HG02840 (cell line): ENCODE data around the gene DHRS7B.
A peak's percentile ranks its signal among the peaks of the same experiment; 100 is the strongest.
"Not testable (repeated sequence)": the region's sequence is repeated elsewhere in the genome, so short reads cannot be mapped to it uniquely, and the experiment has no call there.

Experiments
- ATAC-seq: cut with Tn5 transposase; IDR thresholded peaks from one replicate; pipeline ENCODE4 v1.9.1; 2021; ENCODE audit warnings: mild to moderate bottlenecking, moderate library complexity, moderate number of reproducible peaks; ENCODE audit not compliant: unreplicated experiment, low FRiP score

Gene DHRS7B

GRCh38 chr17:21126645-21127508 is at the start of gene DHRS7B:
Gene DHRS7B (plus strand): TSS chr17:21126964. CDS start chr17:21126972, 8 bp downstream.
- ATAC-seq, result peak; percentile 91

- ATAC-seq, result no peak
Measured at GRCh38 chr17:21077281-21077680, 49.5 kb upstream of the DHRS7B start.

GRCh38 chr17:21078016-21078780 is 48.6 kb upstream of the DHRS7B start:
- no peak for ATAC-seq

GRCh38 chr17:21079196-21079595 is 47.6 kb upstream of the DHRS7B start:
- ATAC-seq, result no peak

- no peak for ATAC-seq
Measured at GRCh38 chr17:21082001-21082436, 44.7 kb upstream of the DHRS7B start.

- not testable (repeated sequence) for ATAC-seq
Measured at GRCh38 chr17:21085280-21085679, 41.5 kb upstream of the DHRS7B start.

- ATAC-seq, result no peak
Measured at GRCh38 chr17:21085707-21086106, 41.1 kb upstream of the DHRS7B start.

- ATAC-seq, result no peak
Measured at GRCh38 chr17:21089145-21089544, 37.6 kb upstream of the DHRS7B start.

- ATAC-seq, result no peak
Measured at GRCh38 chr17:21089933-21090901, 36.5 kb upstream of the DHRS7B start.

GRCh38 chr17:21090902-21091618 is 35.7 kb upstream of the DHRS7B start:
- no peak for ATAC-seq

- no peak for ATAC-seq
Measured at GRCh38 chr17:21094298-21094704, 32.5 kb upstream of the DHRS7B start.

- no peak for ATAC-seq
Measured at GRCh38 chr17:21095735-21096134, 31.0 kb upstream of the DHRS7B start.

- ATAC-seq, result no peak
Measured at GRCh38 chr17:21096874-21097273, 29.9 kb upstream of the DHRS7B start.

- ATAC-seq, result peak; percentile 88
Measured at GRCh38 chr17:21098934-21099689, 27.7 kb upstream of the DHRS7B start.

- no peak for ATAC-seq
Measured at GRCh38 chr17:21100636-21101035, 26.1 kb upstream of the DHRS7B start.

- ATAC-seq, result no peak
Measured at GRCh38 chr17:21104608-21105007, 22.2 kb upstream of the DHRS7B start.

GRCh38 chr17:21105064-21105894 is 21.5 kb upstream of the DHRS7B start:
- no peak for ATAC-seq

GRCh38 chr17:21106316-21106715 is 20.4 kb upstream of the DHRS7B start:
- no peak for ATAC-seq
